8988T (cell line): Measurements from ENCODE around the gene PIGB.
"Not testable (repeated sequence)": the region's sequence is repeated elsewhere in the genome, so short reads cannot be mapped to it uniquely, and the experiment has no call there.

Source experiments
- DNase-seq: peaks from one replicate; pipeline ENCODE4 v3.0.0; 2011

PIGB gene

GRCh38 chr15:55318588-55319494 is at the start of gene PIGB, which contains the start of gene PIGBOS1:
Gene PIGB (plus strand): TSS chr15:55319222. CDS start chr15:55319251, 29 bp downstream.
Gene PIGBOS1 (minus strand): TSS chr15:55319123. CDS start chr15:55317792, 1,331 bp downstream.
- DNase-seq = peak; percentile 13

GRCh38 chr15:55270291-55270690 is 48.7 kb upstream of the PIGB start:
- DNase-seq = no peak

GRCh38 chr15:55276324-55276723 is 42.7 kb upstream of the PIGB start:
- DNase-seq = no peak

- DNase-seq = no peak
Measured at GRCh38 chr15:55277116-55277564, 41.9 kb upstream of the PIGB start.

GRCh38 chr15:55277715-55278114 is 41.3 kb upstream of the PIGB start:
- no peak for DNase-seq

- no peak for DNase-seq
Measured at GRCh38 chr15:55279100-55279745, 39.8 kb upstream of the PIGB start.

- DNase-seq = no peak
Measured at GRCh38 chr15:55279746-55280351, 39.2 kb upstream of the PIGB start.

- DNase-seq = not testable (repeated sequence)
Measured at GRCh38 chr15:55280589-55280988, 38.4 kb upstream of the PIGB start.

GRCh38 chr15:55281517-55282228 is 37.3 kb upstream of the PIGB start:
- DNase-seq = no peak

GRCh38 chr15:55282284-55282833 is 36.7 kb upstream of the PIGB start:
- DNase-seq = no peak

GRCh38 chr15:55283379-55284147 is 35.5 kb upstream of the PIGB start:
- DNase-seq = no peak

GRCh38 chr15:55284426-55284825 is 34.6 kb upstream of the PIGB start:
- no peak for DNase-seq

GRCh38 chr15:55286442-55287189 is 32.4 kb upstream of the PIGB start:
- DNase-seq = not testable (repeated sequence)

GRCh38 chr15:55288006-55288717 is 30.9 kb upstream of the PIGB start:
- DNase-seq = no peak

- DNase-seq = peak; percentile 10
Measured at GRCh38 chr15:55289011-55289745, 29.8 kb upstream of the PIGB start.

GRCh38 chr15:55289746-55290527 is 29.1 kb upstream of the PIGB start, which contains the start of gene RAB27A:
Gene RAB27A (minus strand): TSS chr15:55289813. CDS start chr15:55234934, 54,879 bp downstream.
- peak; percentile 46 for DNase-seq

- DNase-seq = peak; percentile 43
Measured at GRCh38 chr15:55290528-55291057, 28.4 kb upstream of the PIGB start.

GRCh38 chr15:55297315-55297714 is 21.7 kb upstream of the PIGB start:
- DNase-seq = no peak
